HG02852 (cell line): ENCODE results near the gene MYO3A.

Experiments
- ATAC-seq: cut with Tn5 transposase; IDR thresholded peaks from one replicate; pipeline ENCODE4 v1.9.1; 2021; ENCODE audit warnings: mild to moderate bottlenecking, moderate library complexity; ENCODE audit not compliant: unreplicated experiment

Gene MYO3A

GRCh38 chr10:26212511-26212910 is 278.5 kb downstream of the MYO3A start:
- no peak for ATAC-seq

- ATAC-seq, result no peak
Observed at GRCh38 chr10:26213157-26213800, 279.2 kb downstream of the MYO3A start.

GRCh38 chr10:26214004-26214403 is 280.0 kb downstream of the MYO3A start:
- ATAC-seq, result no peak

- ATAC-seq, result no peak
Observed at GRCh38 chr10:26214551-26215395, 280.7 kb downstream of the MYO3A start.

GRCh38 chr10:26215396-26215934 is 281.4 kb downstream of the MYO3A start:
- ATAC-seq, result no peak

- ATAC-seq, result no peak
Observed at GRCh38 chr10:26215935-26216584, 282.0 kb downstream of the MYO3A start.

GRCh38 chr10:26216585-26217395 is 282.8 kb downstream of the MYO3A start, which contains the start of gene GAD2:
TSS of gene GAD2 (plus strand) at chr10:26216774. CDS start at chr10:26216810, 36 bp downstream.
- no peak for ATAC-seq

- no peak for ATAC-seq
Observed at GRCh38 chr10:26217396-26218086, 283.5 kb downstream of the MYO3A start.

GRCh38 chr10:26219676-26220075 is 285.6 kb downstream of the MYO3A start:
- no peak for ATAC-seq

- no peak for ATAC-seq
Observed at GRCh38 chr10:26220901-26221300, 286.9 kb downstream of the MYO3A start.

GRCh38 chr10:26221541-26221940 is 287.5 kb downstream of the MYO3A start:
- ATAC-seq, result no peak

GRCh38 chr10:26222563-26222962 is 288.5 kb downstream of the MYO3A start:
- ATAC-seq, result no peak

- ATAC-seq, result no peak
Observed at GRCh38 chr10:26225322-26225721, 291.3 kb downstream of the MYO3A start.

- ATAC-seq, result no peak
Observed at GRCh38 chr10:26227786-26228185, 293.8 kb downstream of the MYO3A start.

GRCh38 chr10:26232174-26232573 is 298.1 kb downstream of the MYO3A start:
- ATAC-seq, result no peak

GRCh38 chr10:26235761-26236160 is 301.7 kb downstream of the MYO3A start:
- ATAC-seq, result no peak

GRCh38 chr10:26238378-26238777 is 304.3 kb downstream of the MYO3A start:
- no peak for ATAC-seq

GRCh38 chr10:26242706-26243350 is 308.8 kb downstream of the MYO3A start:
- no peak for ATAC-seq

- no peak for ATAC-seq
Observed at GRCh38 chr10:26243351-26243720, 309.3 kb downstream of the MYO3A start.

GRCh38 chr10:26249681-26250080 is 315.7 kb downstream of the MYO3A start:
- ATAC-seq, result no peak
